Measurements from ENCODE around the gene EMILIN3.

EMILIN3 gene

GRCh38 chr20:41364236-41364855, 2.3 kb downstream of the EMILIN3 start:
- DNase-seq (ENCODE audit: low read depth), result no peak

- no peak for DNase-seq (ENCODE audit: low read depth)
These were observed 3.0 kb downstream of the EMILIN3 start for GRCh38 chr20:41363601-41364000.

- DNase-seq (ENCODE audit: low read depth), result no peak
These were observed 3.9 kb downstream of the EMILIN3 start for GRCh38 chr20:41362748-41363140.

- DNase-seq (ENCODE audit: low read depth), result no peak
These were observed 4.6 kb downstream of the EMILIN3 start for GRCh38 chr20:41361757-41362747.

GRCh38 chr20:41360831-41361756, 5.5 kb downstream of the EMILIN3 start:
- no peak for DNase-seq (ENCODE audit: low read depth)

- no peak for DNase-seq (ENCODE audit: low read depth)
These were observed 7.0 kb downstream of the EMILIN3 start for GRCh38 chr20:41359541-41360011.

- DNase-seq (ENCODE audit: low read depth), result no peak
These were observed 7.9 kb downstream of the EMILIN3 start for GRCh38 chr20:41358717-41359116.

- no peak for DNase-seq (ENCODE audit: low read depth)
These were observed 8.4 kb downstream of the EMILIN3 start for GRCh38 chr20:41358230-41358629.

GRCh38 chr20:41357424-41358163, 9.0 kb downstream of the EMILIN3 start:
- no peak for DNase-seq (ENCODE audit: low read depth)

- no peak for DNase-seq (ENCODE audit: low read depth)
These were observed 9.7 kb downstream of the EMILIN3 start for GRCh38 chr20:41356951-41357350.

- DNase-seq (ENCODE audit: low read depth), result no peak
These were observed 10.9 kb downstream of the EMILIN3 start for GRCh38 chr20:41355598-41356203.

GRCh38 chr20:41355192-41355591, 11.4 kb downstream of the EMILIN3 start:
- DNase-seq (ENCODE audit: low read depth), result no peak

GRCh38 chr20:41353530-41353929, 13.1 kb downstream of the EMILIN3 start:
- DNase-seq (ENCODE audit: low read depth), result no peak

GRCh38 chr20:41352666-41353065, 14.0 kb downstream of the EMILIN3 start:
- no peak for DNase-seq (ENCODE audit: low read depth)

- DNase-seq (ENCODE audit: low read depth), result no peak
These were observed 14.5 kb downstream of the EMILIN3 start for GRCh38 chr20:41352106-41352505.

GRCh38 chr20:41350408-41350962, 16.1 kb downstream of the EMILIN3 start:
- DNase-seq (ENCODE audit: low read depth), result no peak

GRCh38 chr20:41349943-41350342, 16.7 kb downstream of the EMILIN3 start:
- no peak for DNase-seq (ENCODE audit: low read depth)

GRCh38 chr20:41349266-41349665, 17.4 kb downstream of the EMILIN3 start:
- DNase-seq (ENCODE audit: low read depth), result no peak

- DNase-seq (ENCODE audit: low read depth), result no peak
These were observed 18.0 kb downstream of the EMILIN3 start for GRCh38 chr20:41348430-41349172.

Data from fibroblast of the conjunctiva (primary cell).